T-helper 22 cell (primary cell): Measurements from ENCODE around the gene IGF2.

Experiments used
- DNase-seq: peaks from one replicate; pipeline ENCODE4 v3.0.0-alpha.2; 2020; ENCODE audit warnings: low read depth

Gene IGF2

DNA sequence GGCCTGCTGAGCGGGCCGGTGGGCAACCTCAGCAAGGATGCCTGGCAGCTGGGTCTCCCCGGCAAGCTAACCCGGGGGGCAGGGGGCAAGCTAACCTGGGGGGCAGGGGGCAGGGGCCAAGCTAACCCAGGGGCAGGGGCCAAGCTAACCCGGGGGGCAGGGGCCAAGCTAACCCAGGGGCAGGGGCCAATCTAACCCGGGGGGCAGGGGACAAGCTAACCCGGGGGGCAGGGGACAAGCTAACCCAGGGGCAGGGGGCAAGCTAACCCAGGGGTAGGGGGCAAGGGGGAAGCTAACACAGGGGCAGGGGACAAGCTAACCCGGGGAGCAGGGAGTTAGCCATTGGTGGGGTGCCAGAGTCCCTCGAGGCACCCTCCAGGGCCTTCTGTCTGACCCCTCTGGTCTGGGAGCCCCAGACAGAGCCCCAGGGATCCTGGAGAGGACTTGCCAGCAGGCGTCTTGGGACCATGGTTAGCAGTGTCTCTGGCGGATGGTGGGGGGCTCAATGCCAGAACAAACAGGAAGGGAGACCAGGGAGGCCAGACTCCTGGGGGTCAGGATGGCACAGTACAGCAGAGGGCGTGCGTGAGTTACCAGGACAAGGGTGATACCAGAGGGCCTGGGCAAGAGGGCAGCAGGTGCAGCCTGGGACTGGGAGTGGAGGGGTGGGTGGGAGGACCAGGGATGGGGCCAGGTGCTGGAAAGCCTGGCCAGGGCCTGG is 16.1 kb downstream of the IGF2 start:
- DNase-seq, result no peak

DNA sequence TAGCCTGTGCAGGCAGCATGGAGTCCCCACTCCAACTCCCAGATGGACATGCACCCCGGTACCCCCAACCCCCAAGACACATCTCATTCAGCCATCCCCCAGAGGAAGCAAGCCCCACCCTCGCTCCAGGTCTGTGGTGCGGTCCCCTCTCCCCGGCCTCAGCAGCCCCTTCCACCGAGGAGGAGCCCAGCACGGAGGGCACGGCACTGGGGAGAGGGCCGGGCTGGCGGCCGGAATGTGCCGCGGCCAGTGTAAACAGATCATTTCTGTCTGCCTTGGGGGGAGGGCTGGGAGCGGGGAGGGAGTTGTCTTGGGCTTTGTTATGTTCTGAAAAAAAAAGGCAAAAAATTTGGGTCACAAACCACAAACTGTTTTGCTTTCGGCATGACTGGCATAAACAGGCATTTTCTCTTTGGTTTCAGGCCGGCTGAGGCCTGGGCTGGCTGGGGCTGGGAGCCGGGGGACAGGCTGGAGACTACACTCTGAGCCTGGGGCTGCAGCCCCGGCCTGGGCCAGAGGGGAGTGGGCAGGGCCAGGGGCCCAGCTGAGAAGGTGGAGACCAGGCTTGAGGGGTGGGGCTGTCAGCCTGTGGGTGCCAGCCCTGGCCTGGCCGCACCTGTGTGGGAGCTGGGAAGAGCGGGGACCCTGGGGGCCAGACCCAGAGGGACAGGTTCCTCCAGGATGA is 16.8 kb downstream of the IGF2 start:
- DNase-seq, result no peak

DNA sequence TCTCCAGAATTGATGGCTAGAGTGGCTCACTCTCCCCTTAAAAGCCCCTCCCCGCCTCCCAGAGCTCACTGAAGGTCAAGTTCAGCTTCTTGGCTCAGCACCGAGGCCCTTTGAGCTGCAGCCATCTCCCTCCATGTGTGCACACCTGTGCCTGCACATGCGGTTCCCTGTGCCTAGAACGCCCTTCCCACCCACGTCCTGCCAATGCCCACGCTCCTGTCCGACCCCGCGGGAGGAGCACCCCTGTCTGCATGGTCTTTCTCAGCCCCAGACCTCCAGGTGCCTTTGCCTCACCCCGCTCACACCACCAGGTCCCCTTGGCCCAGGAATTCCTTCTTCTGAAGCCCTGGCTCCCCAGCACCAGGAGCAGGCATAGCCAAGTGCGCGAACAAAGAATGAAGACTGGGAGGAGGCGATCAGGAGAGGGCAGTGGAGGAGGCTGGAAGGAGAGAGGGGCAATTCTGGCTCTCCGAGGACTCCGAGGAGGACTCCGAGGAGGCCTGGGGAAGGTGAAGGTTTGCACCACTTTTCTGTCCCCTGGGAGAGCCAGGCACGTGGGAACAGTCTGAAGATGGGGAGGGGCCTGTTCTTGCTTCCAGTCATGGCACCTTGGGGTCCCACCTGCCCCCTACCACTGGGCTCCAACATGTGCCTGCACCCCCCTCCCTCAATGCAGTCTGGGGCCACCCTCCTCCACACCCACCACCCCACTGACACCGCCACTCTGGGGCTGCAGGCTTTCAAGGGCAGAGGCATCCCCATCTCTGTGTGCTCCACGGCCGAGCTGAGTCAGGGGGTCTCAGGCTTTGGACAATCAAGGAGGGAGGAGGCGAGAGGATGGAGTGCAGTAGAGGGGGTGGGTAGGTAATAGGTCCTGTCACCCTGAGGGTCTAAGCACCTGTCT is 17.7 kb downstream of the IGF2 start:
- DNase-seq, result no peak

DNA sequence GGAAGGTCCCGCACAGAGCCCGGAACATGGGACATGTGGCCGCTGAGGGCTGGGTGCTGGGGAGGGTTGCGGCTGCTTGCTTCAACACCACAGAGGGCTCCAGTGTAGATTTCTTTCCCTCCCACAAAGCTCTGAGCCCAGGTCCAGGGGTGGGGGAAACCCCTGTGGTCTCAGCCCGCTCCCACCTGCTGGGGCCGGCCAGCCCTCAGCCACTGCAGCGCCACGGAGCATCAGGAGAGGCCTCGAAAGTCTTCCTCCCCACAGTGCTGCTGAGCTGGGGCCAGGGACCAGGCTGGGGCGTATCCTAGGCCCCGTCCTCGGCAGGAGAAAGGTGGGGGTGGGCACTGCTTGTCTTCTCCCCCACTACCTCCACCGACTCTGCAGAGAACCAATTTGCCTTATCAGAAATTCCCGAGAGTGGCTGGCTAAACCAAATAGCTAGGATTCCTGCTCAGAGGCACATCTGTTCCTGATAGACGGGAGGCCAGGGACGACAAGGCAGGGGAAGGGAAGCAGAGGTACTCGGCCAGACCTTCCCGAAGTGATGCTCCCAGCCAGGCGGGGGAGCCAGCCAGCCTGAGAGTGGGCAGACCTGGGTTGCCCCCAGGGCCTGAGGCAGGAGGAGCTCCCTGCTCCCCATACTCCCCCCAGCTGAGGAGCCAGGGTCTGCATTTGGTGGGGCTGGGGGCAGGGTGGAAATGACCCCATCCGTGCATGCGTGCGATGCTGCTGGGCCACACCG is 18.7 kb downstream of the IGF2 start:
- no peak for DNase-seq

- DNase-seq, result no peak
These were observed 20.5 kb downstream of the IGF2 start for GRCh38 chr11:2118677-2119076.

DNA sequence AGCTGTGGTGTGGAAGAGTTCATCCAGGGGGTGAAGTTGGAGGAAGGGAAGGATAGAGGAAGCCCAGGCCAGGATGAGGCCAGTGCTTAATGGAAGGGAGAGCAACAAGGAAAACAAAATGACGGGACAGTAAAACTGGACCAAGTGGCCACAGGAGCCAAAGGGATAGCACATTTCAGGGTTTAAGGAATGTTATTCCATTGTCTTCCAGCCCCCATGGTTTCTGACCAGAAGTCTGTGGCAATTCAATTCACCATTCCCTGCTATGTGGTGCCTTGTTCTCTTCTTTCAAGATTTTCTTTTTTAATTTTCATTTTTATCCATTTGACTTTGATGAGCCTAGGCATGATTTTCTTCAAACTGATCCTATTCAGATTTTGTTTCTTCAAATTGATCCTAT is 22.5 kb downstream of the IGF2 start:
- DNase-seq, result no peak

- DNase-seq, result no peak
These were observed 23.9 kb downstream of the IGF2 start for GRCh38 chr11:2115308-2115707.

DNA sequence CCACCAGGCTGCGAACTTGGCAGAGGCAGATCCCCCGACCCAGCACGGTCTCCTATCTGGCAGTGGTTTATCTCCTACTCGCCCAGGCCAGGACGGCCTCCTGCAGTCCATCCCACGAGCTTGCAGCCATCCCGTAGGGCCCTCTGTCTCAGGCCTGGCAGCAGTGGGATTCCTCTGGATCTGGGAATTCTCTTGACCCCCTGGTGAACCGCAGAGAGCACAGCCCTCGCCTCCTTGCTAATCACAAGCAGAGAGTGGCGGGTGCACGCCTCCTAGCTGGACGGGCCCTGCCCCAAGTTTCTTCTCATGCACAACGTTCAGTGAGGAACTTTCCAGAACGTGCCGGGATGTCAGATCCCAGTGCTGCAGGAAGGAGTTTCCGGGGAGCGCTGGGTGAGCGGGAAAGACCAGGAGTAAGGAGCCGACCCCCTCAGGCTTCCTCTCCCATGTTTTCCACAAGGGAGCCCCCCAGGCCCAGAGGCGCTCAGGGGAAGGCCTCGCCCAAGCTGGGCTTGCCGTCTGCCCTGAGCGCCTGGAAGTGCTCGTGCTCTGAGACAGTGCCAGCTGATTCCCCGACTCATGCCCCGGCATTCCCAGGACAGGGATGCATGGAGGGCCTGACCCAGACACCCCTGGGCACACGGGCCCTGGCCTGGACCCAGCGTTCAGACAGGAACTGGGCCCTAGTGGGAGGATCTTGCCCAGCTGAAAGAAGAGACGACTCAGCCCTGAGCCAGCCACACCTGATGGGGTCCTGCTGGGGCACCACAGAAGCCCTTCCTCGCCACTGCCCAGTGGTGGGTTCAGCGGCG is 24.6 kb downstream of the IGF2 start:
- DNase-seq, result no peak

GRCh38 chr11:2113776-2114175 is 25.4 kb downstream of the IGF2 start:
- no peak for DNase-seq

DNA sequence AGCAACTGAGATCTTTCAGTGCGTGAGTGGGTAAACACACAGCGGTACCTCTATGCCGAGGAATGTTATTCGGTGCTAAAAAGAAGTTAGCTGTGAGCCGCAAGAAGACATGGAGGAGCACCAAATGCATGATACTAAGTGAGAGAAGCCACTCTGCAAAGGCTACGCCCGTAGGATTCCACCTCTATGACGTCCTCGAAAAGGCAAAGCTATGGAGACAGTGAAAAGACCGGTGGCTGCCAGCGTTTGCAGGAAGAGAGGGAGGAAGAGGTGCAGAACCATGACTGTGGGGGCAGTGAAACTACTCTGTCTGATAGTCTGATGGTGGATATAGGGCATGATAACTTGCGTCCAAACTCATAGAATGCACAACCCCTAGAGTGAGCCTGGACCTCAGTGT is 28.7 kb downstream of the IGF2 start:
- no peak for DNase-seq

GRCh38 chr11:2109541-2110019 is 29.6 kb downstream of the IGF2 start:
- DNase-seq, result no peak

DNA sequence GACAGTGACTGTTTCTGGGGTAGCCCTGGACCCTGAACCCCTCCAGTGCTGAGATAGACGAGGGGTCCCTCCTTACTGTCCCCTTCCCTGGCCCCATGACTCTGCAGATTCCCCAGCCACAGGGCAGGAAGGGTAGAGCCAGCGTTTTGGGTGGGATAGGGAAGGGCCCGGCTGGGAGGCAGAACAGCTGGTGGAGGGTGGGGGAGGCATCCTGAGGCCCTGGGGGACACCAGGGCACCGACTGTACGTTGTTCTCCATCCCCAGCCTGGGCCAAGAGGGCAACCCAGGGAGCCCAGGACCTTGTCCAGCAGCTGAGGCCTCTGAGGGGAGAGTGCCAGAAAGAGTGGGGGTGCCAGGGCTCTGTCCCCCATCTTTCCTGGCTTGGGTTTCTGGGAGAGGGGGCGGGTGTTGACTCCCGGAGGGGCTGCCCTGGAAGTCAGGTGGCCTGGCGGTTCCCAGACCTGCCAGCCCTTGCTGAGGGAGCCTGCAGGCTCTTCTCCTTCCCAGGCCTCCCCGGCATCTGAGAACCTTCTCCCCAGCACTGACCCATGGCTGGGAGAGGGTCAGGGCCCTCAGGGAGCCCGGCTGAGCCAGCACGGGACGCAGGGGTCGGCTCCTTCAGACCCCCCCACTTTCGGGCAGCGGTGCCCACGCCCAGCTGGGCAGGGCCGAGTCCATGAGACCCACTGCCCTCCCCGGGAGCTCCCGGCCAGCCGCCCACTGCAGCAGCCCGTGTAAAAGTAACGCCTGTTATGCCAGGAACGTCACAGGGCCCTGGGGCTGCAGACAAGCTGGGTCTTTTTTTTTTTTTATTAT is 30.3 kb downstream of the IGF2 start:
- no peak for DNase-seq

DNA sequence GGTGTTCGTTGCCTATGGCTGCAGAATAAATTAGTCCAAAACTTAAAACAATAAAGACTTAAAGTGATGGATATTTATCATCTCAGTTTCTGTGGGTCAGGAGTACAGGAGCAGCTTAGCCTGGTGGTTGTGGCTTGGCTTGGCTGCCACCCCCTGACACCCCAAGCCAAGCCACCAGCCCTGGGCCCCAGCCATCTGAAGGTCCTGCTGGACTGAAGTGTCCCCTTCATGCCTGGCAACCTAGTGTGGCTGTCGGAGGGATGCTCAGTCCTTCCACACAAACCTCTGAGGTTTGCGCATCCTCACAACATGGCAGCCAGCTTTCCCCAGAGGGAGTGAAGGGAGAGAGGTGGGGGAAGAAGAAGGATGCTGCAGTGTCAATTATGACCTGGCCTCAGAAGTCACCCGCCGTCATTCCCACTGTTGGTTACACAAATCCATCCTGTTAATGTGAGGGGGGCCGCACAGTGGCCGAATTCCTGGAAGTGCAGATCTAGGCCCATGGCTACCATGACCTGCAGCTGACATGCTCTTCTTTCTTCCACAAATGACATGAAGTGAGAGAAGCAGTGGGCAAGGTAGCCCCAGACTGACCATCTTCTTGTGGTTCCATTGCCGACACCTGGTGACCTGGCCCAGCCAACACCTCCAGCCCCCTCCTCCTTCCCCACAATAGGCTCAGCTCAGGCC is 31.1 kb downstream of the IGF2 start:
- DNase-seq, result no peak

- no peak for DNase-seq
These were observed 31.7 kb downstream of the IGF2 start for GRCh38 chr11:2107521-2107920.

GRCh38 chr11:2106583-2107209 is 32.5 kb downstream of the IGF2 start:
- no peak for DNase-seq

DNA sequence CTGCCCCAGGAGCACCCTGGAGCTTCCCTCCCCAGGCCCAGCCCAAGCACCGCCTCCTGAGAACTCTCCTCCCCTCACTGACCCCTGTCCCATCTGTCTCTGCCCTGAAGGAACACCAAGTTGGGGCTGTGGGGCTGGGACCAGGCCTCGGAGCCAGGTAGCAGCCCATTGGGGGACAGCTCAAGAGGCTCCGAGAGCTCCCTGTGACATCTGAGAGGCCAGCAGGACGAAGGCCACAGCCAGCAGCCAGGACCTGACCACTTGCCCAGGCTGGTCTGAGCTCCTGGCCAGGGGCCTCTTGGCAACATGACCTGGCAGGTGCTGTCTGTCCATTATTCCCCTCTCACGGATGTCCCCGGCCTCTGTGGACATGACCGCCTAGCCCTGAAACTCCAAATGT is 33.7 kb downstream of the IGF2 start:
- no peak for DNase-seq

GRCh38 chr11:2104524-2105440 is 34.4 kb downstream of the IGF2 start:
- DNase-seq, result no peak
